Common myeloid progenitor, CD34-positive (primary cell): ENCODE measurements around the gene INSYN2B. TPM values are rescaled to one million over a fixed set of nuclear protein-coding genes. Genes with fewer than 3 reads are reported as not detected.
A peak's percentile ranks its signal among the peaks of the same experiment; 100 is the strongest.

Experiments used
- CTCF ChIA-PET: fragments of 350-600 bp; sonication (Branson Sonifier 250); formaldehyde crosslinking; loops from one replicate; lab custom pipeline; 2021; ENCODE audit warnings: antibody characterized with exemption; lab: Charles Lee
- POLR2A ChIA-PET: fragments of 350-600 bp; sonication (Branson Sonifier 250); formaldehyde crosslinking; loops from one replicate; lab custom pipeline; 2021; ENCODE audit warnings: antibody characterized with exemption; lab: Charles Lee
- DNase-seq, 3 donors: peaks; one replicate each; pipeline versions ENCODE4 v3.0.0 to v3.0.0-alpha.2; 2013
- H3K27ac ChIP-seq, 2 experiments: 1 replicate in 1 of 2; 2 replicates in 1 of 2; pipeline ENCODE4 v1.7.0; 2013; ENCODE audit warnings: inconsistent platforms in 2 of 2, low read length in 2 of 2, mild to moderate bottlenecking in 2 of 2, low read depth in 1 of 2, moderate library complexity in 1 of 2; ENCODE audit not compliant: severe bottlenecking in 2 of 2, insufficient read depth in 1 of 2, poor library complexity in 1 of 2
- H3K27me3 ChIP-seq, 5 experiments: replicated peaks in 2 of 5; 1 replicate in 3 of 5; 2 replicates in 2 of 5; pipeline versions ENCODE4 v1.6.1 to v1.7.0; 2013; ENCODE audit warnings: low read length in 4 of 5, mild to moderate bottlenecking in 2 of 5, moderate library complexity in 2 of 5, inconsistent platforms in 1 of 5; ENCODE audit not compliant: insufficient read depth in 5 of 5, control insufficient read depth in 4 of 5
- H3K36me3 ChIP-seq, 4 experiments: 1 replicate in 2 of 4; 2 replicates in 2 of 4; pipeline versions ENCODE4 v1.6.1 to v1.7.0; 2013; ENCODE audit warnings: low read length in 3 of 4, control low read depth in 1 of 4, mild to moderate bottlenecking in 1 of 4; ENCODE audit not compliant: control insufficient read depth in 4 of 4, insufficient read depth in 4 of 4
- H3K4me1 ChIP-seq, 4 experiments: 1 replicate in 3 of 4; 2 replicates in 1 of 4; pipeline versions ENCODE4 v1.6.1 to v1.7.1; 2013; ENCODE audit warnings: low read length in 3 of 4, mild to moderate bottlenecking in 3 of 4, control low read depth in 1 of 4, inconsistent platforms in 1 of 4, moderate library complexity in 1 of 4; ENCODE audit not compliant: control insufficient read depth in 4 of 4, insufficient read depth in 4 of 4; ENCODE audit errors: control extremely low read depth in 1 of 4
- H3K4me3 ChIP-seq, 7 experiments: 1 replicate in 4 of 7; 2 replicates in 3 of 7; pipeline versions ENCODE4 v1.5.1 to v1.7.0; 2013; ENCODE audit warnings: mild to moderate bottlenecking in 7 of 7, low read length in 6 of 7, moderate library complexity in 6 of 7, inconsistent platforms in 2 of 7, low read depth in 2 of 7, control low read depth in 1 of 7; ENCODE audit not compliant: insufficient read depth in 4 of 7, control insufficient read depth in 1 of 7; ENCODE audit errors: extremely low read depth in 1 of 7
- H3K9me3 ChIP-seq, 5 experiments: 1 replicate in 4 of 5; 2 replicates in 1 of 5; pipeline versions ENCODE4 v1.6.1 to v1.7.1; 2013; ENCODE audit warnings: low read length in 4 of 5, mild to moderate bottlenecking in 2 of 5, inconsistent platforms in 1 of 5, low read depth in 1 of 5, moderate library complexity in 1 of 5; ENCODE audit not compliant: control insufficient read depth in 4 of 5, insufficient read depth in 2 of 5; ENCODE audit errors: control extremely low read depth in 1 of 5
- WGBS: methylation state at CpG from one replicate; pipeline ENCODE4 v1.1.5; 2013; ENCODE audit not compliant: insufficient coverage; 5-methylcytosine and 5-hydroxymethylcytosine counted together
- polyA plus RNA-seq: library from polyadenylated mRNA; unstranded; fragments of 120-200 nt; gene quantifications from one replicate; pipeline ENCODE4 v1.2.1, GENCODE V29; 2013

The INSYN2B gene
- 0.33 TPM for polyA plus RNA-seq

DNA sequence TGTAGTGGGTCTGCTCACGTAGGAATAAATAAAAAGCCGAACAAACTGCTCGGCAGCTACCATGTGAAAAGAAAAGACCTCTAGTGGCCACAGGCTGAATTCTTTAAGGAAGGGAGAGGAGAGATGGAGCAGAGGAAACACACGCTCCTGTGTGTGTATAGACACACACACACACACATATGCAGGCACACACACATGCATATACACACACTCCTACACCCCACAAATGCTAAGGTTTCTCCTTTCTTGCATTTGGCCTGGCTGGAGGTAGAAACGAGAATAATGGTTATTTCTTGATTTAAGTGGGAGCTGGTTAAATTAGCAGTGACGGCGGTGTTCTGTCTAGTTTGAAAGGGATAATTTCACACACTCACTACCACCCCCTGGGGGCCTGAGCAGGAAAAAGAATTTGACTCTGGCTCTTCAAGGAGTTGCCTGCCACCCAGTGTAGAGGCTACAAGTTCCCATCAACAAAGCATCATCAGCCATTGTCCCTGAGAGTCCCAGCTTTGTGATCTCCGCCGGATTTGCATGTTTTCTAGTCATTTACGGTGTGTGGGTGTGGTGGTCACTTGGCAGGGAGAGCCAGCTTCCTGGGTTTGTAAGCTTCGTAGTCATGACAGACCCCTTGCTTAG is at the start of gene INSYN2B:
Gene INSYN2B (minus strand): TSS at position 78 of the 636 bp plus-strand sequence. CDS start 96,597 bp downstream, outside the sequence.
- H3K36me3 ChIP-seq: peaks cover 15 to 34% (median 21%) of the 10 kb centered on the region in 4 experiments
- POLR2A ChIA-PET: no interaction called here
- peak within 1 kb of the TSS in 1 of 7 experiments; percentile 47 for H3K4me3 ChIP-seq
- WGBS: 92% methylated on average over 4 of the region's 11 CpGs
- DNase-seq: peak; percentile 74 to 88 (median 76)
- no peaks in the 10 kb centered on the region for H3K27me3 ChIP-seq
- CTCF ChIA-PET: interaction anchor here (0.6 to 2.3 kb wide), 35 partner anchors 9 to 765 kb away, joined by 3 to 20 read pairs (median 4); no protein-coding TSS in a partner anchor
- no peak within 1 kb of the TSS for H3K27ac ChIP-seq
- H3K4me1 ChIP-seq: peaks cover 0 to 3% (median 0%) of the 10 kb centered on the region in 4 experiments
- no peaks in the 10 kb centered on the region for H3K9me3 ChIP-seq

DNA sequence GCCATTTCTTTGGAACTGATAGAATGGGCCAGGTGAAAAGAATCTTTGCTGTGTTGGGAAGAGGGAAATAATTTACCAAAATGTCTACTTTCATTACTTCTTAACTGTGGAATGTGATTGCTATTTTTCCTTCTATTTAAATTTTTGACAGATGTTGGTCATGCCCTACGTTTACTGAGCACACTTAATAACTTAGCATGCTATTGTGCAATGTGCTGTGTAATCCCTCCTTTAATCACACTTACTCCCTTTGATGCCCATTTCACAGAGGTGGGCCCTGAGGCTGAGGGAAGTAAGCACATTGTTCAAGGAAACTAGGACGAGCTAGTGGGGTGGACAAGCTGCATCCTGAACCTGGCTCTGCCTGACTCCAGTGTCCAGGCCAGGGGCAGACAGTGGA is 47.8 kb upstream of the INSYN2B start:
- WGBS: 80% methylated on average over 2 of the region's 2 CpGs
- no peak overlapping the region for H3K27ac ChIP-seq
- no peaks in the 10 kb centered on the region for H3K27me3 ChIP-seq
- POLR2A ChIA-PET: no interaction called here
- DNase-seq: no peak
- H3K4me3 ChIP-seq: no peak overlapping the region
- CTCF ChIA-PET: no interaction called here
- H3K4me1 ChIP-seq: no peaks in the 10 kb centered on the region
- H3K36me3 ChIP-seq: peaks cover 12 to 80% (median 50%) of the 10 kb centered on the region in 4 experiments
- no peaks in the 10 kb centered on the region for H3K9me3 ChIP-seq

DNA sequence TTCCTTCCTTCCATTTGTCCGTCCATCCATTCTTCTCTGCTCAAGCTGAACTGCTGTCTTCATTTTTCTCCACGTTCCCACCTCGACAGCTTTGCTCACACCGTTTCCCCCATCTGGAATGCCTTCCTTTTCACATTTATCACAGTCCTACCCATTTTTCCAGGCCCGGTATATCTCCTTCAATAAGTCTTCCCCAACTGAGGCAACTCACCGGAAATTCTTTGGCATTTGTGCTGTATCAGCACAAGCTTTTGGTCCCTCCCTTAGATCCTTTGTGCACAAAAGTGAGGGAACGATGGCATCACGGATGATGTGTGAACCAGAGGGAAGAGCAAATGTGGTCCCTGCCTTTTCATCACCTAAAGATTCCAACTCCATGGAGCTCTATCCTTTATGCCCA is 45.6 kb upstream of the INSYN2B start:
- ChIA-PET POLR2A (no interaction called here), CTCF (interaction anchor here (1.1 kb wide), 1 partner anchor 9 kb away, joined by 3 read pairs; no protein-coding TSS in a partner anchor)
- Histone ChIP-seq H3K4me3 (no peak overlapping the region), H3K9me3 (no peaks in the 10 kb centered on the region), H3K27ac (no peak overlapping the region), H3K36me3 (peaks cover 8 to 82% (median 47%) of the 10 kb centered on the region in 4 experiments), H3K27me3 (no peaks in the 10 kb centered on the region), H3K4me1 (peaks cover 0 to 3% (median 0%) of the 10 kb centered on the region in 4 experiments)
- WGBS: 98% methylated on average over 8 of the region's 8 CpGs
- DNase-seq: no peak

DNA sequence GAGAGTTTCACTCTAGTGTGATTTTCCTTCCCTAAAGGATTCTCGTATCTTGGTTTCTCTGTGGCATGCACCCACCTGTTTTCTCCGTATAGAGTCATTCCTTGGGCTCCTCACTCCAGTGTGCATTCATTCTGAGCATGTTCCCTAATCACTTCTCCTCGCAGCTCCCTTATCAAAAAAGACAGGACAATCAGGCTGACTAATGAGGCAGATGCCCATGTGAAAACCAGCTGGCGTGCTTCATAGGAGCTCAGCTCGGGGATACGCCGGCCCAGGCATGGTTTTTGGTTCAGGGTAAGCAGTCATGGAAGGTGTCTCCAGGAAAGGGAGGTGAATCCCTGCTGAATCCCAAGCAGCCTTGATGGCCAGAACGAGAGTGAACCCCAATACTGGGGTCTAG is 41.2 kb upstream of the INSYN2B start:
- Histone ChIP-seq H3K27me3 (no peaks in the 10 kb centered on the region), H3K27ac (no peak overlapping the region), H3K4me1 (peaks cover 0 to 3% (median 0%) of the 10 kb centered on the region in 4 experiments), H3K9me3 (no peaks in the 10 kb centered on the region), H3K36me3 (peaks cover 6 to 75% (median 44%) of the 10 kb centered on the region in 4 experiments), H3K4me3 (no peak overlapping the region)
- WGBS: 95% methylated on average over 8 of the region's 8 CpGs
- DNase-seq: no peak
- ChIA-PET POLR2A (no interaction called here), CTCF (no interaction called here)

DNA sequence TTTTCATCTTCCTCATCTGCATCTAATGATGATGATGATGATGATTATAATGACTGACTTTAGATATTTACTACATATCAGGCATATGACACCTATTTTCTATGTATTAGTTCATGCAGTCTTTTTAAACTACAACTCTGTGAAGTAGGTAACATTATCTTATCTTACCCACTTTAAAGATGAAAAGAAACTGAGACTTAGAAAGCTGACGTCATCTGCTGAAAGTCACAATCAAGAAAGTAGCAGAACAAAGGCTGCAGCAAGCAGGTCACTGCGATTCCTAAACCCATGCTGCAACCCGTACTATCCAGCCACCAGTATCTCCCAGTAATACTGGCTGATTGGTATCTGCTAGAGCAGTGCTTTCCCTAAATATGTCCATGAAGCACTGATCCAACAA is 40.1 kb upstream of the INSYN2B start:
- 97% methylated on average over 3 of the region's 3 CpGs for WGBS
- DNase-seq: no peak
- Histone ChIP-seq H3K9me3 (no peaks in the 10 kb centered on the region), H3K4me3 (no peak overlapping the region), H3K27ac (no peak overlapping the region), H3K4me1 (peaks cover 0 to 3% (median 0%) of the 10 kb centered on the region in 4 experiments), H3K36me3 (peaks cover 9 to 69% (median 41%) of the 10 kb centered on the region in 4 experiments), H3K27me3 (no peaks in the 10 kb centered on the region)
- ChIA-PET POLR2A (no interaction called here), CTCF (no interaction called here)

DNA sequence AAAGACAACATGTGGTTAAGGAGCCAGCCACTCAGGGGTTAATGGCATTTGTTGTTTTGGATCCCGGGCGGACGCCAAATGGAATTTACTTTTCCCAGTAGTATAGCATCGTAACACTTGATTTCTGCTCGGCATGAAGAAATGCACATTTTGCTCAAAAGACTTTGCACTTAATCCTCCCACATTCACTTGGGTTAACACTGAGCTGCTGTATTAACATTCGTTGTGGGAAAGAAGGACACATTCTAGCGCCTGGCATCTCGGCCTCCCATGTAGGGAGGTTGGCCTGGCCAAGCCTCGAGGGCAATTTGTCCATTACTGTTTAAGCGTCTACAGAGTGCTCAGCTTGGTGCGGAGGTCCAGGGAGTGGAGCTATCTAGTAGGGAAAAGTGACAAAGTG is 32.3 kb upstream of the INSYN2B start:
- no peaks in the 10 kb centered on the region for H3K27me3 ChIP-seq
- H3K36me3 ChIP-seq: peaks cover 18 to 57% (median 36%) of the 10 kb centered on the region in 4 experiments
- H3K27ac ChIP-seq: no peak overlapping the region
- peaks cover 0 to 2% (median 0%) of the 10 kb centered on the region in 5 experiments for H3K9me3 ChIP-seq
- WGBS: 92% methylated on average over 6 of the region's 11 CpGs
- H3K4me3 ChIP-seq: no peak overlapping the region
- CTCF ChIA-PET: no interaction called here
- POLR2A ChIA-PET: no interaction called here
- DNase-seq: no peak
- no peaks in the 10 kb centered on the region for H3K4me1 ChIP-seq

DNA sequence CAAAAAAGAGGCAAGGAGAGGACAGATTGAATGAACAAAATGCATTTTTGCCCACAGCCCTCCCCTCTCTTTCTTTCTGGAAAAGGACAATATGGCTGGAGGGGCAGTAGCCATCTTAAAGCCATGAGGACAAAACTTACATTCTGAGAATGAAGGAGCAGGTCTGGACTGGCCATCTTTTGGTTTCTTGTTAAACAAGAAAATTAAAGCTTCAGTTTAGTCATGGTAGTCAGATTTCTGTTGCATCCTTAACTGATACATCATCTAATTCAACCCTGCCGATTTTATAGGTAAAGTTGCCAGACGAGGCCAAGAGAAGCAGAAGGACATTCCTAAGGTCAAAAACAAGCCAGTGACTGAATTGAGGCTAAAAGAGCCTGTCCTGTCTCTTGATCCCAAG is 31.5 kb upstream of the INSYN2B start:
- no peak overlapping the region for H3K27ac ChIP-seq
- CTCF ChIA-PET: no interaction called here
- peaks cover 0 to 2% (median 0%) of the 10 kb centered on the region in 5 experiments for H3K9me3 ChIP-seq
- peaks cover 17 to 56% (median 35%) of the 10 kb centered on the region in 4 experiments for H3K36me3 ChIP-seq
- no peak for DNase-seq
- H3K4me3 ChIP-seq: no peak overlapping the region
- 100% methylated on average over 2 of the region's 2 CpGs for WGBS
- POLR2A ChIA-PET: no interaction called here
- H3K4me1 ChIP-seq: no peaks in the 10 kb centered on the region
- H3K27me3 ChIP-seq: no peaks in the 10 kb centered on the region
